ENCODE data around the gene IKZF1.

IKZF1 gene

DNA sequence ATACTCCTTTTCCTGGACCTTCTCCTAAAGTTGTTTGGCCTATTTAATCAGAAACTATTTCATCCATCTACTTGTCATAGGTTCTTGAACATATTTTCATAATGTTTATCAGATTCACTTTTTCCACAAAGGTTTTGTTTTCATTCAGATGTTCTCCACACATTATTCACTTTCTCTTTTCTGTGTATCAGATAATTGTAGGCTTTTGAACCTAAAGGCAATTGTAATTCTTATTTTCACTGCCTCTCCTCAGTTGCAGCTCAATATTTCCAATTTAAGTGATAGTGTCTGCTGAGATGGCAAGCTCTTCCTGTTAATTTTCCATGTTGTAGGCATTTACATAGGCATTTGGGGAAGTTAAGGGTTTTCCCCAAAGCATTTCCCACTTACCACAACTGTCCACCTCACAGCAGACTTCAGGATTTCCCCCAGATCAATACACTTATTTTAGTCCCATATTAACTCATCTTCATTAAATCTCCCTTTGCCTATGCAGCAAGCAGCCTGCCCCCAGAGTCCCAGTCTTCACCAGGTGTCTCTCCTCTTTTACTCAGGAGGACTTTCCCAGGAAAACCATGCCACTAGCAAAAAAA is 12.3 kb upstream of the IKZF1 start:
- H2AK5ac ChIP-seq (ENCODE audit: low read length): no peak overlapping the region
- no peak overlapping the region for H3K9ac ChIP-seq (ENCODE audit: low read length)
- no peak overlapping the region for H4K8ac ChIP-seq (ENCODE audit: low read depth, low read length)
- no peaks in the 10 kb centered on the region for H3K79me1 ChIP-seq (ENCODE audit: low read length)
- no peak overlapping the region for H2BK12ac ChIP-seq (ENCODE audit: low read length)
- no peaks in the 10 kb centered on the region for H3K27me3 ChIP-seq (ENCODE audit: insufficient read depth, low read length)
- no peak overlapping the region for H2AFZ ChIP-seq (ENCODE audit: insufficient read depth, low read length, poor library complexity)
- no peaks in the 10 kb centered on the region for H3K79me2 ChIP-seq (ENCODE audit: control insufficient read depth, insufficient read depth, low read length, poor library complexity)
- H3K4me1 ChIP-seq (ENCODE audit: control insufficient read depth in 1 of 2, insufficient read depth in 2 of 2, low read length in 2 of 2): no peaks in the 10 kb centered on the region
- DNase-seq: no peak
- H3K23ac ChIP-seq (ENCODE audit: low read length): no peak overlapping the region
- H2BK5ac ChIP-seq (ENCODE audit: low read depth, low read length, poor library complexity): no peak overlapping the region
- H3K14ac ChIP-seq (ENCODE audit: low read length): no peak overlapping the region
- no peak overlapping the region for H3K4me3 ChIP-seq (ENCODE audit: low read depth, low read length)
- H3K27ac ChIP-seq (ENCODE audit: low read depth, low read length): no peak overlapping the region
- H2BK120ac ChIP-seq (ENCODE audit: insufficient read depth, low read length, poor library complexity): no peak overlapping the region
- H3K4me2 ChIP-seq (ENCODE audit: low read length): no peak overlapping the region
- no peak overlapping the region for H4K12ac ChIP-seq (ENCODE audit: low read depth, low read length)
- H4K91ac ChIP-seq (ENCODE audit: low read depth, low read length): no peak overlapping the region
- H3K36me3 ChIP-seq (ENCODE audit: control insufficient read depth in 1 of 2, insufficient read depth in 2 of 2, low read length in 2 of 2): no peaks in the 10 kb centered on the region
- H3K18ac ChIP-seq (ENCODE audit: low read length): no peak overlapping the region
- no peak overlapping the region for H3K4ac ChIP-seq (ENCODE audit: low read depth, low read length)
- H3K9me3 ChIP-seq (ENCODE audit: insufficient read depth, low read depth, low read length): no peaks in the 10 kb centered on the region

DNA sequence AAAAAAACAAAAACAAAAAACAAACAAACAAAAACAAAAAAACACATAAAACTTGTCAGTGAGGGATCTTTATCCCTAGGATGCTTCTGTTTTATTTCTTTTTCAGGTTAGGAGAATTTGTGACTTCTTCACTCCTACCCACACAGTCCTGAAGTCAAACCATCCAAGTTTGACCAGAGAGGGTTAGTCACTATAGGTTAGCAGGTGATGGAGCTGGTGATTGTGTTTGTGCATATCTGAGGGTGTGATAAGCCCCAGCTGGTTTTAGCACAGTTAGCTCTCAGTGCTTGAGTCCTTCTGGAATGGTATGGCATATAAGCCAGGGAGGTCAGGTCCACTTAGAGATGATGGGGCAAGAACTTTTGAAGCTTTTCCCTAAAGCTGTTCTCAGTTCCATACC is 11.8 kb upstream of the IKZF1 start:
- no peak overlapping the region for H3K27ac ChIP-seq (ENCODE audit: low read depth, low read length)
- H3K4ac ChIP-seq (ENCODE audit: low read depth, low read length): no peak overlapping the region
- H3K23ac ChIP-seq (ENCODE audit: low read length): no peak overlapping the region
- no peak overlapping the region for H2AFZ ChIP-seq (ENCODE audit: insufficient read depth, low read length, poor library complexity)
- H3K9ac ChIP-seq (ENCODE audit: low read length): no peak overlapping the region
- H3K4me2 ChIP-seq (ENCODE audit: low read length): no peak overlapping the region
- H3K27me3 ChIP-seq (ENCODE audit: insufficient read depth, low read length): no peaks in the 10 kb centered on the region
- no peak for DNase-seq
- H3K9me3 ChIP-seq (ENCODE audit: insufficient read depth, low read depth, low read length): no peaks in the 10 kb centered on the region
- H3K18ac ChIP-seq (ENCODE audit: low read length): no peak overlapping the region
- no peak overlapping the region for H2BK12ac ChIP-seq (ENCODE audit: low read length)
- H4K91ac ChIP-seq (ENCODE audit: low read depth, low read length): no peak overlapping the region
- H3K4me3 ChIP-seq (ENCODE audit: low read depth, low read length): no peak overlapping the region
- H3K79me2 ChIP-seq (ENCODE audit: control insufficient read depth, insufficient read depth, low read length, poor library complexity): no peaks in the 10 kb centered on the region
- H4K8ac ChIP-seq (ENCODE audit: low read depth, low read length): no peak overlapping the region
- H3K36me3 ChIP-seq (ENCODE audit: control insufficient read depth in 1 of 2, insufficient read depth in 2 of 2, low read length in 2 of 2): no peaks in the 10 kb centered on the region
- no peak overlapping the region for H2AK5ac ChIP-seq (ENCODE audit: low read length)
- H3K4me1 ChIP-seq (ENCODE audit: control insufficient read depth in 1 of 2, insufficient read depth in 2 of 2, low read length in 2 of 2): no peaks in the 10 kb centered on the region
- H4K12ac ChIP-seq (ENCODE audit: low read depth, low read length): no peak overlapping the region
- H2BK120ac ChIP-seq (ENCODE audit: insufficient read depth, low read length, poor library complexity): no peak overlapping the region
- no peaks in the 10 kb centered on the region for H3K79me1 ChIP-seq (ENCODE audit: low read length)
- no peak overlapping the region for H3K14ac ChIP-seq (ENCODE audit: low read length)
- H2BK5ac ChIP-seq (ENCODE audit: low read depth, low read length, poor library complexity): no peak overlapping the region

DNA sequence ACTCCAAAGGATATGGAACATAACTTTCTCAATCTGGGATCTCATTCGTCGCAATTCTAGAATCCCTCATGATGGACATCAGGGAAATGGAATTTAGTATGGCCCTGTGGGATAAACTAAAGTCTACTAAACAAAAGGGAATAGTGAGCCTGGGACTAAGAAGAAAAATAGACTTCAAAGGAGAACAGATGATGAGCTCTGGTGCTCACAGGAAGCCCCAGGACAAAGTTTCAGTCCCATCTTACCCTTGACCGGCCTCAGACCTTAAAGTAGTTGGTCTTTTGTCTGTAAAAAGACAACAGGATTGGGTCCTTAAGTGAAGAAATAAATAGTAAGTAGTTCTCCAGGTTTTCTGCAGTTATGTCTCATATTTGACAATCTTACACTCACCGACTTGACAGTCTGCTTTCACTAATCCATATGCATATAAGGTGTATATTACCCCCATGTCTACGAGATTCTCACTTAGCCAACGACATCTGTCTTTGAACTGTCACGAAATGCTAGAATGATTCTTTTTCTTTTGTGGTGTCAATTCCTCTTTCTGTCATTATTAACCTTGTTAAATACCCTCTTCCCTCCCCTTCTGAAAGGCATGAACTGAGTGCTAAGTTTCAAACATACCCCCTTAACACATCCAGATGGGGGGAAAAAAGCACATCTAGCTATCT is 10.9 kb upstream of the IKZF1 start:
- Histone ChIP-seq H3K4me1 (ENCODE audit: control insufficient read depth in 1 of 2, insufficient read depth in 2 of 2, low read length in 2 of 2) (no peaks in the 10 kb centered on the region), H3K36me3 (ENCODE audit: control insufficient read depth in 1 of 2, insufficient read depth in 2 of 2, low read length in 2 of 2) (no peaks in the 10 kb centered on the region), H2BK12ac (ENCODE audit: low read length) (no peak overlapping the region), H3K18ac (ENCODE audit: low read length) (no peak overlapping the region), H3K27ac (ENCODE audit: low read depth, low read length) (no peak overlapping the region), H4K91ac (ENCODE audit: low read depth, low read length) (no peak overlapping the region), H3K4me3 (ENCODE audit: low read depth, low read length) (no peak overlapping the region), H3K23ac (ENCODE audit: low read length) (no peak overlapping the region), H3K4me2 (ENCODE audit: low read length) (no peak overlapping the region), H4K12ac (ENCODE audit: low read depth, low read length) (no peak overlapping the region), H2BK120ac (ENCODE audit: insufficient read depth, low read length, poor library complexity) (no peak overlapping the region), H4K8ac (ENCODE audit: low read depth, low read length) (no peak overlapping the region), H3K9me3 (ENCODE audit: insufficient read depth, low read depth, low read length) (no peaks in the 10 kb centered on the region), H3K4ac (ENCODE audit: low read depth, low read length) (no peak overlapping the region), H2AK5ac (ENCODE audit: low read length) (no peak overlapping the region), H3K79me2 (ENCODE audit: control insufficient read depth, insufficient read depth, low read length, poor library complexity) (no peaks in the 10 kb centered on the region), H3K9ac (ENCODE audit: low read length) (no peak overlapping the region), H3K14ac (ENCODE audit: low read length) (no peak overlapping the region), H2BK5ac (ENCODE audit: low read depth, low read length, poor library complexity) (no peak overlapping the region), H3K79me1 (ENCODE audit: low read length) (no peaks in the 10 kb centered on the region), H3K27me3 (ENCODE audit: insufficient read depth, low read length) (no peaks in the 10 kb centered on the region), H2AFZ (ENCODE audit: insufficient read depth, low read length, poor library complexity) (no peak overlapping the region)
- no peak for DNase-seq
- no CpG with 5 or more reads among the region's 7 CpGs for WGBS (ENCODE audit: extremely low coverage, insufficient coverage, insufficient read length)

- H3K23ac ChIP-seq (ENCODE audit: low read length): no peak overlapping the region
- no peak overlapping the region for H3K9ac ChIP-seq (ENCODE audit: low read length)
- H3K4ac ChIP-seq (ENCODE audit: low read depth, low read length): no peak overlapping the region
- no peak overlapping the region for H2BK12ac ChIP-seq (ENCODE audit: low read length)
- H3K14ac ChIP-seq (ENCODE audit: low read length): no peak overlapping the region
- no peaks in the 10 kb centered on the region for H3K4me1 ChIP-seq (ENCODE audit: control insufficient read depth in 1 of 2, insufficient read depth in 2 of 2, low read length in 2 of 2)
- H3K27me3 ChIP-seq (ENCODE audit: insufficient read depth, low read length): no peaks in the 10 kb centered on the region
- H2AFZ ChIP-seq (ENCODE audit: insufficient read depth, low read length, poor library complexity): no peak overlapping the region
- no peak overlapping the region for H3K27ac ChIP-seq (ENCODE audit: low read depth, low read length)
- H4K91ac ChIP-seq (ENCODE audit: low read depth, low read length): no peak overlapping the region
- no peaks in the 10 kb centered on the region for H3K9me3 ChIP-seq (ENCODE audit: insufficient read depth, low read depth, low read length)
- no peak overlapping the region for H4K12ac ChIP-seq (ENCODE audit: low read depth, low read length)
- H3K4me2 ChIP-seq (ENCODE audit: low read length): no peak overlapping the region
- no peak overlapping the region for H2BK120ac ChIP-seq (ENCODE audit: insufficient read depth, low read length, poor library complexity)
- H3K79me2 ChIP-seq (ENCODE audit: control insufficient read depth, insufficient read depth, low read length, poor library complexity): no peaks in the 10 kb centered on the region
- no peak overlapping the region for H2BK5ac ChIP-seq (ENCODE audit: low read depth, low read length, poor library complexity)
- no peak overlapping the region for H3K18ac ChIP-seq (ENCODE audit: low read length)
- no peaks in the 10 kb centered on the region for H3K36me3 ChIP-seq (ENCODE audit: control insufficient read depth in 1 of 2, insufficient read depth in 2 of 2, low read length in 2 of 2)
- H2AK5ac ChIP-seq (ENCODE audit: low read length): no peak overlapping the region
- no peak overlapping the region for H3K4me3 ChIP-seq (ENCODE audit: low read depth, low read length)
- H3K79me1 ChIP-seq (ENCODE audit: low read length): no peaks in the 10 kb centered on the region
- H4K8ac ChIP-seq (ENCODE audit: low read depth, low read length): no peak overlapping the region
- WGBS (ENCODE audit: extremely low coverage, insufficient coverage, insufficient read length): no CpG with 5 or more reads among the region's 5 CpGs
- DNase-seq: no peak
Measured at GRCh38 chr7:50295133-50295532, 9.4 kb upstream of the IKZF1 start.

Measured in trophoblast cell (in vitro differentiated cells and primary cell).